Measurements from ENCODE around the gene ACTC1. TPM values are rescaled to one million over a fixed set of nuclear protein-coding genes. Genes with fewer than 3 reads are reported as not detected.

The ACTC1 gene
- total and polyA plus RNA-seq, 7 experiments from 2014 or later: not detected

DNA sequence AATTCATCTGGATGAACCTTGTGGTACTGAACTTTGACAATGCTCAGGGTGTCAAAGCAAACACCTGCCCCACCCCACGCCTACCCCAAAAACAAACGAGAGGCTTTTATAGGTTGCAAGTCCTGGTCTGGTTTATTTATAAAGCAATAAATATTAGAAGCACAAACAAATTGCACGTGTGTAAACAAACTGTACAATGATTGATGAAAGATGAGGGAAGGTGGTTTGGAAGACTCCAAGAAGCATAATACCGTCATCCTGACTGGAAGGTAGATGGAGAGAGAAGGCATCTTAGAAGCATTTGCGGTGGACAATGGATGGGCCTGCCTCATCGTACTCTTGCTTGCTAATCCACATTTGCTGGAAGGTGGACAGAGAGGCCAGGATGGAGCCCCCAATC is 5.2 kb downstream of the ACTC1 start:
- intact Hi-C loops (cut with micrococcal nuclease): no loop called here
- Histone ChIP-seq H3K4me1 (ENCODE audit: control insufficient read depth in 2 of 2, insufficient read depth in 2 of 2, low read length in 2 of 2) (no peaks in the 10 kb centered on the region), H3K36me3 (ENCODE audit: control insufficient read depth in 2 of 3, insufficient read depth in 3 of 3, low read length in 3 of 3) (no peaks in the 10 kb centered on the region), H3K4me3 (ENCODE audit: low read length) (no peak overlapping the region), H3K27ac (ENCODE audit: low read depth, low read length) (no peak overlapping the region), H3K9me3 (ENCODE audit: control insufficient read depth in 2 of 3, low read length in 3 of 3) (no peaks in the 10 kb centered on the region), H3K27me3 (ENCODE audit: control insufficient read depth in 2 of 2, insufficient read depth in 2 of 2, low read length in 2 of 2) (no peaks in the 10 kb centered on the region)
- H3K4me3 Mint-ChIP-seq: no peak overlapping the region
- CTCF ChIA-PET: no interaction called here
- H3K27me3 Mint-ChIP-seq: peaks cover 43 to 68% (median 57%) of the 10 kb centered on the region in 5 donors
- peaks cover 0 to 2% (median 0%) of the 10 kb centered on the region in 11 donors for H3K9me3 Mint-ChIP-seq
- H3K4me1 Mint-ChIP-seq: peaks cover 0 to 7% (median 2%) of the 10 kb centered on the region in 7 donors
- no peak for DNase-seq
- POLR2A ChIA-PET: no interaction called here
- H3K36me3 Mint-ChIP-seq: no peaks in the 10 kb centered on the region
- no peak overlapping the region for H3K27ac Mint-ChIP-seq
- no peak for ATAC-seq

DNA sequence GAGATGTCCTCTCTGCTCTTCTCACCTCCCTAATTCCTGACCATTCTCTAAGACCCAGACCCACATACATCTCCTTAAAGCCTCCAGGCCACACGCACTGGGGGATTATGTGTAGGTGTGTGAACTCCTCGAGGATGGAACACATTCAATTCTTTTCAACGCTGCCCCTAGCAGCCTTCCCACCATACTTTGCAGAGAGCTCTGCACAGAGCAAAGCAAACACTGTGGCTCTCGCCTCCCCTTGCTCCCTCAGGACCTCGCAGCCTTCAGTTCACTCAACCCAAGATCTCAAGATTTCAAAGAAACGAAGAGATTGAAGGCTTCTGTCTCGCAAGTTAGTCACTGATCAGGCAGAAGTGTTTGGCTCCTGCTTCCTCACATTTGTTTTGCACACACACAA is 6.0 kb downstream of the ACTC1 start:
- Histone ChIP-seq H3K36me3 (ENCODE audit: control insufficient read depth in 2 of 3, insufficient read depth in 3 of 3, low read length in 3 of 3) (no peaks in the 10 kb centered on the region), H3K4me3 (ENCODE audit: low read length) (no peak overlapping the region), H3K9me3 (ENCODE audit: control insufficient read depth in 2 of 3, low read length in 3 of 3) (no peaks in the 10 kb centered on the region), H3K27me3 (ENCODE audit: control insufficient read depth in 2 of 2, insufficient read depth in 2 of 2, low read length in 2 of 2) (no peaks in the 10 kb centered on the region), H3K4me1 (ENCODE audit: control insufficient read depth in 2 of 2, insufficient read depth in 2 of 2, low read length in 2 of 2) (no peaks in the 10 kb centered on the region), H3K27ac (ENCODE audit: low read depth, low read length) (no peak overlapping the region)
- Mint-ChIP-seq H3K36me3 (no peaks in the 10 kb centered on the region), H3K27ac (no peak overlapping the region), H3K9me3 (peaks cover 0 to 3% (median 0%) of the 10 kb centered on the region in 11 donors), H3K4me3 (no peak overlapping the region), H3K4me1 (peaks cover 0 to 4% (median 2%) of the 10 kb centered on the region in 7 donors), H3K27me3 (peaks cover 35 to 66% (median 58%) of the 10 kb centered on the region in 5 donors)
- ChIA-PET POLR2A (no interaction called here), CTCF (no interaction called here)
- ATAC-seq (no peak), DNase-seq (no peak)
- intact Hi-C loops (cut with micrococcal nuclease): no loop called here

GRCh38 chr15:34786206-34786605 is 9.1 kb downstream of the ACTC1 start:
- H3K36me3 ChIP-seq (ENCODE audit: control insufficient read depth in 2 of 3, insufficient read depth in 3 of 3, low read length in 3 of 3): no peaks in the 10 kb centered on the region
- H3K9me3 ChIP-seq (ENCODE audit: control insufficient read depth in 2 of 3, low read length in 3 of 3): no peaks in the 10 kb centered on the region
- H3K27ac ChIP-seq (ENCODE audit: low read depth, low read length): no peak overlapping the region
- CTCF ChIA-PET: no interaction called here
- H3K4me1 ChIP-seq (ENCODE audit: control insufficient read depth in 2 of 2, insufficient read depth in 2 of 2, low read length in 2 of 2): no peaks in the 10 kb centered on the region
- H3K4me1 Mint-ChIP-seq: no peaks in the 10 kb centered on the region
- no peaks in the 10 kb centered on the region for H3K27me3 ChIP-seq (ENCODE audit: control insufficient read depth in 2 of 2, insufficient read depth in 2 of 2, low read length in 2 of 2)
- no peaks in the 10 kb centered on the region for H3K36me3 Mint-ChIP-seq
- no peak for DNase-seq
- intact Hi-C loops (cut with micrococcal nuclease): no loop called here
- H3K4me3 Mint-ChIP-seq: no peak overlapping the region
- no peak for ATAC-seq
- H3K9me3 Mint-ChIP-seq: peaks cover 0 to 16% (median 7%) of the 10 kb centered on the region in 11 donors
- no peak overlapping the region for H3K27ac Mint-ChIP-seq
- H3K4me3 ChIP-seq (ENCODE audit: low read length): no peak overlapping the region
- POLR2A ChIA-PET: no interaction called here
- H3K27me3 Mint-ChIP-seq: peaks cover 15 to 59% (median 54%) of the 10 kb centered on the region in 5 donors

- ChIA-PET POLR2A (no interaction called here), CTCF (no interaction called here)
- Mint-ChIP-seq H3K27ac (no peak overlapping the region), H3K36me3 (no peaks in the 10 kb centered on the region), H3K27me3 (peaks cover 10 to 44% (median 37%) of the 10 kb centered on the region in 5 donors), H3K4me3 (no peak overlapping the region), H3K9me3 (peaks cover 0 to 27% (median 16%) of the 10 kb centered on the region in 11 donors), H3K4me1 (no peaks in the 10 kb centered on the region)
- DNase-seq: no peak
- H3K9me3 ChIP-seq (ENCODE audit: control insufficient read depth in 2 of 3, low read length in 3 of 3): no peaks in the 10 kb centered on the region
- intact Hi-C loops (cut with micrococcal nuclease): no loop called here
- H3K36me3 ChIP-seq (ENCODE audit: control insufficient read depth in 2 of 3, insufficient read depth in 3 of 3, low read length in 3 of 3): no peaks in the 10 kb centered on the region
- ATAC-seq: no peak
- H3K4me3 ChIP-seq (ENCODE audit: low read length): no peak overlapping the region
- H3K27me3 ChIP-seq (ENCODE audit: control insufficient read depth in 2 of 2, insufficient read depth in 2 of 2, low read length in 2 of 2): no peaks in the 10 kb centered on the region
- H3K4me1 ChIP-seq (ENCODE audit: control insufficient read depth in 2 of 2, insufficient read depth in 2 of 2, low read length in 2 of 2): no peaks in the 10 kb centered on the region
- H3K27ac ChIP-seq (ENCODE audit: low read depth, low read length): no peak overlapping the region
Measured at GRCh38 chr15:34783991-34784390, 11.4 kb downstream of the ACTC1 start.

DNA sequence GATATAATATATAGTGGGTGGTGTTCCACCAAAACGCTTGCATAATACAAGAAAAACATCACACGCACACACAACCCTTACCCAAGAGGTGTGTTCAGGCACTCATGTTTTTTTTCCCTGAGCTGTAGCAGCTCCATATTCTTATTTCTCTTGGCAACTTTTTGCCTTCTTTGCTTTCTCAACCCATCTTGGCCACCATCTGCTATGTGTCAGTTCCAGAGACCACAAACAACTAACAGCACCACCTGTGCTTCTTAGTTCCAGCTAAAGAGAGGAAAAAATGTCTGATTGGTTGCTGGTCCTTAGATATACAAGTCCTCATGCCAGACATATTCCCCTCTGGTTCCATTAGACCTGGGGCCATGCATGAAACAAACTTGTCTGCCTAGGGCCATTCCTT is 11.9 kb downstream of the ACTC1 start:
- Mint-ChIP-seq H3K4me3 (no peak overlapping the region), H3K27me3 (peaks cover 10 to 43% (median 37%) of the 10 kb centered on the region in 5 donors), H3K4me1 (no peaks in the 10 kb centered on the region), H3K9me3 (peaks cover 0 to 27% (median 16%) of the 10 kb centered on the region in 11 donors), H3K27ac (no peak overlapping the region), H3K36me3 (no peaks in the 10 kb centered on the region)
- intact Hi-C loops (cut with micrococcal nuclease): no loop called here
- DNase-seq (no peak), ATAC-seq (no peak)
- no peak overlapping the region for H3K27ac ChIP-seq (ENCODE audit: low read depth, low read length)
- H3K27me3 ChIP-seq (ENCODE audit: control insufficient read depth in 2 of 2, insufficient read depth in 2 of 2, low read length in 2 of 2): no peaks in the 10 kb centered on the region
- ChIA-PET POLR2A (no interaction called here), CTCF (no interaction called here)
- no peaks in the 10 kb centered on the region for H3K9me3 ChIP-seq (ENCODE audit: control insufficient read depth in 2 of 3, low read length in 3 of 3)
- H3K36me3 ChIP-seq (ENCODE audit: control insufficient read depth in 2 of 3, insufficient read depth in 3 of 3, low read length in 3 of 3): no peaks in the 10 kb centered on the region
- H3K4me3 ChIP-seq (ENCODE audit: low read length): no peak overlapping the region
- no peaks in the 10 kb centered on the region for H3K4me1 ChIP-seq (ENCODE audit: control insufficient read depth in 2 of 2, insufficient read depth in 2 of 2, low read length in 2 of 2)

DNA sequence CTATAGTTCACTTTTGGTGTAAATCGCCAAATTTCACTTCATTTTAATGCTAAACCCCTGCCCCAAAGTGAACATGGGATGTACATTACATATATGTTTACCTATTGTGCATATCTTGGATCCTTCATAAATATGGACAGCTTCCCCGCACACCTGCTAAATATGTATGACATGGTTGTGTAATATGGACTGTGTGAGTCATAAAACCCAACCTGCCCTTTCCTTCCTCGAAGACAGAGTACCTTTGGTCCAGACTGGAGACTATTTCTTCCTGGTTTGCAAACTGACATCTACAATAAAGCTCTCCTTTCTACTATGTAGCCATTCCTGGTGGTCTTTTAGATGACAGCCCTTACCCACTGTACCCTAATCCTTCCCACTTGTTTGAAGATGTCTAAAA is 12.4 kb downstream of the ACTC1 start:
- intact Hi-C loops (cut with micrococcal nuclease): no loop called here
- Histone ChIP-seq H3K27me3 (ENCODE audit: control insufficient read depth in 2 of 2, insufficient read depth in 2 of 2, low read length in 2 of 2) (no peaks in the 10 kb centered on the region), H3K36me3 (ENCODE audit: control insufficient read depth in 2 of 3, insufficient read depth in 3 of 3, low read length in 3 of 3) (no peaks in the 10 kb centered on the region), H3K9me3 (ENCODE audit: control insufficient read depth in 2 of 3, low read length in 3 of 3) (no peaks in the 10 kb centered on the region), H3K4me1 (ENCODE audit: control insufficient read depth in 2 of 2, insufficient read depth in 2 of 2, low read length in 2 of 2) (no peaks in the 10 kb centered on the region), H3K27ac (ENCODE audit: low read depth, low read length) (no peak overlapping the region), H3K4me3 (ENCODE audit: low read length) (no peak overlapping the region)
- DNase-seq (no peak), ATAC-seq (no peak)
- no peak overlapping the region for H3K27ac Mint-ChIP-seq
- H3K36me3 Mint-ChIP-seq: no peaks in the 10 kb centered on the region
- ChIA-PET POLR2A (no interaction called here), CTCF (no interaction called here)
- H3K4me3 Mint-ChIP-seq: no peak overlapping the region
- H3K27me3 Mint-ChIP-seq: peaks cover 10 to 43% (median 37%) of the 10 kb centered on the region in 5 donors
- peaks cover 0 to 27% (median 16%) of the 10 kb centered on the region in 11 donors for H3K9me3 Mint-ChIP-seq
- no peaks in the 10 kb centered on the region for H3K4me1 Mint-ChIP-seq

DNA sequence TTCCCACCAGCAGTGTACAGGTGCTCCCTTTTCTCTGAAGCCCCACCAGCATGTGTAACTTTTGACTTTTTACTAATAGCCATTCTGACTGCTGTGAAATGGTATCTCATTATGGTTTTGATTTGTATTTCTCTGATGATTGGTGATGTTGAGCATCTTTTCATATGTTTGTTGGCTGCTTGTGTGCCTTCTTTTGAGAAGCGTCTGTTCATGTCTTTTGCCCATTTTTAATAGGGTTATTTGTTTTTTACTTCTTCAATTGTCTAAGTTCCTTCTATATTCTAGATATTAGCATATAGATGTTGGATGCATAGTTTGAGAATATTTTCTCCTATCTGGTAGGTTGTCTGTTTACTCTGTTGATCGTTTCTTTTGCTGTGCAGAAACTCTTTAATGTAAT is 14.6 kb downstream of the ACTC1 start:
- H3K27me3 Mint-ChIP-seq: peaks cover 12 to 39% (median 31%) of the 10 kb centered on the region in 5 donors
- no peaks in the 10 kb centered on the region for H3K4me1 Mint-ChIP-seq
- H3K9me3 Mint-ChIP-seq: peaks cover 0 to 27% (median 16%) of the 10 kb centered on the region in 11 donors
- Histone ChIP-seq H3K36me3 (ENCODE audit: control insufficient read depth in 2 of 3, insufficient read depth in 3 of 3, low read length in 3 of 3) (no peaks in the 10 kb centered on the region), H3K4me3 (ENCODE audit: low read length) (no peak overlapping the region), H3K27me3 (ENCODE audit: control insufficient read depth in 2 of 2, insufficient read depth in 2 of 2, low read length in 2 of 2) (no peaks in the 10 kb centered on the region), H3K9me3 (ENCODE audit: control insufficient read depth in 2 of 3, low read length in 3 of 3) (no peaks in the 10 kb centered on the region), H3K27ac (ENCODE audit: low read depth, low read length) (no peak overlapping the region), H3K4me1 (ENCODE audit: control insufficient read depth in 2 of 2, insufficient read depth in 2 of 2, low read length in 2 of 2) (no peaks in the 10 kb centered on the region)
- H3K27ac Mint-ChIP-seq: no peak overlapping the region
- ChIA-PET CTCF (no interaction called here), POLR2A (no interaction called here)
- intact Hi-C loops (cut with micrococcal nuclease): no loop called here
- ATAC-seq (no peak), DNase-seq (no peak)
- no peaks in the 10 kb centered on the region for H3K36me3 Mint-ChIP-seq
- no peak overlapping the region for H3K4me3 Mint-ChIP-seq
